HEK293 (cell line): ENCODE results near the gene ATF7IP2.
A peak's percentile ranks its signal among the peaks of the same experiment; 100 is the strongest.
"Not testable (repeated sequence)": the region's sequence is repeated elsewhere in the genome, so short reads cannot be mapped to it uniquely, and the experiment has no call there.

Experiments used
- CTCF ChIA-PET: fragments of 350-600 bp; formaldehyde crosslinking; extraction: SDS; loops from one replicate; lab custom pipeline; 2021; ENCODE audit warnings: antibody characterized with exemption; lab: Yijun Ruan, JAX
- POLR2A ChIA-PET: fragments of 300-600 bp; formaldehyde crosslinking; extraction: SDS; loops from one replicate; lab custom pipeline; 2020; ENCODE audit warnings: antibody characterized with exemption, inconsistent platforms; lab: Yijun Ruan, JAX
- H3K27ac ChIP-seq: fragments of 200-500 bp; sonication (Bioruptor generic); 2 replicates; pipeline ENCODE4 v1.5.1; 2014; ENCODE audit warnings: low read depth, low read length, control low read depth, inconsistent platforms; ENCODE audit errors: extremely low read depth
- H3K36me3 ChIP-seq, 2 experiments: fragments of 200-500 bp in 1 of 2; sonication (Bioruptor generic) in 1 of 2; 1 replicate in 1 of 2; 2 replicates in 1 of 2; pipeline ENCODE4 v1.5.1; 2014 to 2017; ENCODE audit warnings: inconsistent platforms in 2 of 2, low read length in 2 of 2; ENCODE audit not compliant: control insufficient read depth in 2 of 2, insufficient read depth in 1 of 2
- H3K4me1 ChIP-seq: fragments of 200-500 bp; sonication (Bioruptor generic); 2 replicates; pipeline ENCODE4 v1.5.1; 2014; ENCODE audit warnings: mild to moderate bottlenecking, low read length, inconsistent platforms; ENCODE audit not compliant: control insufficient read depth, insufficient read depth
- H3K4me3 ChIP-seq: 2 replicates; pipeline ENCODE4 v1.5.1; 2011; ENCODE audit warnings: low read depth, mild to moderate bottlenecking, control low read depth, low read length, moderate library complexity
- H3K9me3 ChIP-seq: fragments of 200-500 bp; sonication (Bioruptor generic); 2 replicates; pipeline ENCODE4 v1.5.1; 2014; ENCODE audit warnings: low read depth, low read length, inconsistent platforms; ENCODE audit not compliant: control insufficient read depth, insufficient read depth
- GFI1B ChIP-seq: fragments of 450-650 bp; formaldehyde crosslinking; IDR thresholded peaks from 2 replicates; pipeline ENCODE4 v1.5.1; 2016; ENCODE audit warnings: missing biosample characterization, missing genetic modification characterization
- MEIS1 ChIP-seq: sonication (generic); formaldehyde crosslinking; IDR thresholded peaks from 2 replicates; pipeline ENCODE4 v1.8.1; 2022; ENCODE audit warnings: missing genetic modification reagents, mild to moderate bottlenecking, borderline replicate concordance
- PRDM2 ChIP-seq: fragments of 450-650 bp; formaldehyde crosslinking; IDR thresholded peaks from 2 replicates; pipeline ENCODE4 v1.5.1; 2016; ENCODE audit warnings: missing biosample characterization, missing genetic modification characterization, borderline replicate concordance
- SETDB1 ChIP-seq: IDR thresholded peaks from one replicate; pipeline ENCODE4 v1.6.1; 2017; ENCODE audit warnings: mild to moderate bottlenecking, low read length, moderate library complexity, mixed read lengths; ENCODE audit not compliant: insufficient read length
- ZNF155 ChIP-seq: fragments of 450-650 bp; formaldehyde crosslinking; IDR thresholded peaks from 2 replicates; pipeline ENCODE4 v1.5.1; 2016; ENCODE audit warnings: missing biosample characterization, missing genetic modification characterization
- ZNF292 ChIP-seq: fragments of 450-650 bp; formaldehyde crosslinking; IDR thresholded peaks from 2 replicates; pipeline ENCODE4 v1.5.1; 2016; ENCODE audit warnings: low read depth, missing biosample characterization, missing genetic modification characterization, borderline replicate concordance
- ZNF37A ChIP-seq: fragments of 450-650 bp; IDR thresholded peaks from 2 replicates; pipeline ENCODE4 v1.5.1; 2018; ENCODE audit warnings: missing biosample characterization, missing genetic modification characterization
- ZNF404 ChIP-seq: fragments of 450-650 bp; formaldehyde crosslinking; IDR thresholded peaks from 2 replicates; pipeline ENCODE4 v1.5.1; 2017; ENCODE audit warnings: missing biosample characterization, missing genetic modification characterization
- ZNF529 ChIP-seq: fragments of 450-650 bp; formaldehyde crosslinking; IDR thresholded peaks from 2 replicates; pipeline ENCODE4 v1.5.1; 2017; ENCODE audit warnings: missing genetic modification characterization, missing biosample characterization; ENCODE audit not compliant: insufficient replicate concordance
- ZNF558 ChIP-seq: fragments of 450-650 bp; formaldehyde crosslinking; IDR thresholded peaks from 2 replicates; pipeline ENCODE4 v1.5.1; 2016; ENCODE audit warnings: missing biosample characterization, missing genetic modification characterization
- ZNF600 ChIP-seq: fragments of 450-650 bp; formaldehyde crosslinking; IDR thresholded peaks from 2 replicates; pipeline ENCODE4 v1.5.1; 2016; ENCODE audit warnings: missing biosample characterization, missing genetic modification characterization
- ZNF624 ChIP-seq: fragments of 450-650 bp; formaldehyde crosslinking; IDR thresholded peaks from 2 replicates; pipeline ENCODE4 v1.5.1; 2017; ENCODE audit warnings: missing biosample characterization, missing genetic modification characterization
- TF ChIP-seq, protein P1 (sequence below): fragments of 450-650 bp; formaldehyde crosslinking; IDR thresholded peaks from 2 replicates; pipeline ENCODE4 v1.5.1; 2017; ENCODE audit warnings: missing biosample characterization, missing genetic modification characterization
- TF ChIP-seq, protein P2 (sequence below): sonication (generic); formaldehyde crosslinking; IDR thresholded peaks from 2 replicates; pipeline ENCODE4 v1.8.1; 2022; ENCODE audit warnings: mild to moderate bottlenecking, moderate library complexity, missing genetic modification reagents

The ATF7IP2 gene

GRCh38 chr16:10405386-10405939, 19.6 kb downstream of the ATF7IP2 start:
- no peaks in the 10 kb centered on the region for H3K4me1 ChIP-seq
- H3K9me3 ChIP-seq: no peaks in the 10 kb centered on the region
- ChIA-PET CTCF (no interaction called here), POLR2A (no interaction called here)
- H3K4me3 ChIP-seq: no peak overlapping the region
- TF ChIP-seq ZNF404 (tag by site-specific recombination): no peak
- TF ChIP-seq ZNF155 (tag by site-specific recombination): no peak
- no peak for TF ChIP-seq ZNF292
- no peak for TF ChIP-seq PRDM2 (tag by site-specific recombination)
- no peak for TF ChIP-seq ZNF37A
- no peak for TF ChIP-seq MEIS1 (CRISPR knock-in tag)
- TF ChIP-seq, protein P1, sequence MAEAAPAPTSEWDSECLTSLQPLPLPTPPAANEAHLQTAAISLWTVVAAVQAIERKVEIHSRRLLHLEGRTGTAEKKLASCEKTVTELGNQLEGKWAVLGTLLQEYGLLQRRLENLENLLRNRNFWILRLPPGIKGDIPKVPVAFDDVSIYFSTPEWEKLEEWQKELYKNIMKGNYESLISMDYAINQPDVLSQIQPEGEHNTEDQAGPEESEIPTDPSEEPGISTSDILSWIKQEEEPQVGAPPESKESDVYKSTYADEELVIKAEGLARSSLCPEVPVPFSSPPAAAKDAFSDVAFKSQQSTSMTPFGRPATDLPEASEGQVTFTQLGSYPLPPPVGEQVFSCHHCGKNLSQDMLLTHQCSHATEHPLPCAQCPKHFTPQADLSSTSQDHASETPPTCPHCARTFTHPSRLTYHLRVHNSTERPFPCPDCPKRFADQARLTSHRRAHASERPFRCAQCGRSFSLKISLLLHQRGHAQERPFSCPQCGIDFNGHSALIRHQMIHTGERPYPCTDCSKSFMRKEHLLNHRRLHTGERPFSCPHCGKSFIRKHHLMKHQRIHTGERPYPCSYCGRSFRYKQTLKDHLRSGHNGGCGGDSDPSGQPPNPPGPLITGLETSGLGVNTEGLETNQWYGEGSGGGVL (tag by site-specific recombination): no peak
- TF ChIP-seq ZNF624: no peak
- no peak for TF ChIP-seq GFI1B (tag by site-specific recombination)
- TF ChIP-seq ZNF600 (tag by site-specific recombination): no peak
- TF ChIP-seq ZNF558 (tag by site-specific recombination): no peak
- TF ChIP-seq, protein P2, sequence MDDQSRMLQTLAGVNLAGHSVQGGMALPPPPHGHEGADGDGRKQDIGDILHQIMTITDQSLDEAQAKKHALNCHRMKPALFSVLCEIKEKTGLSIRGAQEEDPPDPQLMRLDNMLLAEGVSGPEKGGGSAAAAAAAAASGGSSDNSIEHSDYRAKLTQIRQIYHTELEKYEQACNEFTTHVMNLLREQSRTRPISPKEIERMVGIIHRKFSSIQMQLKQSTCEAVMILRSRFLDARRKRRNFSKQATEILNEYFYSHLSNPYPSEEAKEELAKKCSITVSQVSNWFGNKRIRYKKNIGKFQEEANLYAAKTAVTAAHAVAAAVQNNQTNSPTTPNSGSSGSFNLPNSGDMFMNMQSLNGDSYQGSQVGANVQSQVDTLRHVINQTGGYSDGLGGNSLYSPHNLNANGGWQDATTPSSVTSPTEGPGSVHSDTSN (CRISPR knock-in tag): no peak
- H3K36me3 ChIP-seq: peaks cover 0 to 4% of the 10 kb centered on the region in 2 experiments; a peak in 2 of 3 replicates
- H3K27ac ChIP-seq: no peak overlapping the region

DNA sequence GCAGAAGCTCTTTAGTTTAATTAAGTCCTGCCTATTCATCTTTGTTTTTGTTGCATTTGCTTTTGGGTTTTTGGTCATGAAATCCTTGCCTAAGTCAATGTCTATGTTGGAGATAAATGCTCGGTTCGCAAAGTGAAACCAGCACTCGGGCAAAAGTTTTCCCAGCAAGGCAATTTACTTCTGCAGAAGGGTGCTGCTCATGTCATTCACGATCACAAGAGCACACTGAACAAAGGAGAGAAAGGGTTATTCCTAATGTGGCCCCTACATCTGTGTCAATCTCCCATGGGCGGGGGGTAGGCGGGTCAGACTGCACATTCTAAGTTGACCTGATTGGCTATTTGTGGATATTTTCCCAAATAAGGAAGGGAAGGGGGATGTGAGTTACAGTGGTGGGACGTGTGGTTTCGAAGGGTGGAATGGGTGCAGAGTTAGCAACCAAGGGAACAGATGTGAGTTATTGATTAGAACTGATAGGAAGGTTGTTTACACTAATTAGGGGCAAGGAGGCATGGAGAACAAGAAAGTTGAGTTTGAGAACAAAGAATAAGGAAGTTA, 23.0 kb downstream of the ATF7IP2 start:
- no peaks in the 10 kb centered on the region for H3K4me1 ChIP-seq
- ChIA-PET POLR2A (no interaction called here), CTCF (interaction anchor here (0.6 kb wide), 2 partner anchors 92 to 1862 kb away, joined by 3 read pairs; no protein-coding TSS in a partner anchor)
- H3K9me3 ChIP-seq: no peaks in the 10 kb centered on the region
- no peak for TF ChIP-seq ZNF529 (tag by site-specific recombination)
- TF ChIP-seq SETDB1: peak; percentile 96
- H3K36me3 ChIP-seq: no peaks in the 10 kb centered on the region
- H3K4me3 ChIP-seq: no peak overlapping the region
- no peak overlapping the region for H3K27ac ChIP-seq

DNA sequence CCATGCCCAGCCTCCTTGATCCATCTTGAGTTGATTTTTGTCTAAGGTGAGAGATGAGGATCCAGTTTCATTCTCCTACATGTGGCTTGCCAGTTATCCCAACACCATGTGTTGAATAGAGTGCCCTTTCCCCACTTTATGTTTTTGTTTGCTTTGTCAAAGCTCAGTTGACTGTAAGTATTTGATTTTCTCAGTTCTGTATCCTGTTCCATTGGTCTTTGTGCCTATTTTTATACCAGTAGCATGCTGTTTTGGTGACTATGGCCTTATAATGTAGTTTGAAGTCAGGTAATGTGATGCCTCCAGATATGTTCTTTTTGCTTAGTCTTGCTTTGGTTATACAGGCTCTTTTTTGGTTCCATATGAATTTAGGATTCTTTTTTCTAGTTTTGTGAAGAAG, 23.9 kb downstream of the ATF7IP2 start:
- not testable (repeated sequence) for H3K27ac ChIP-seq, H3K4me1 ChIP-seq, H3K4me3 ChIP-seq, H3K9me3 ChIP-seq, H3K36me3 ChIP-seq
- ChIA-PET CTCF (interaction anchor here (0.6 kb wide), 2 partner anchors 91 to 1862 kb away, joined by 3 read pairs; no protein-coding TSS in a partner anchor), POLR2A (interaction anchor here (0.6 kb wide), 1 partner anchor 16 kb away, joined by 3 read pairs; no protein-coding TSS in a partner anchor)
